ENCODE measurements around the gene SGCD. TPM values are rescaled to one million over a fixed set of nuclear protein-coding genes. Genes with fewer than 3 reads are reported as not detected.

The SGCD gene
- polyA plus RNA-seq, 1 donor (not counting 4 experiments of a cell fraction or from before 2014, with no cell fraction given), result not detected

DNA sequence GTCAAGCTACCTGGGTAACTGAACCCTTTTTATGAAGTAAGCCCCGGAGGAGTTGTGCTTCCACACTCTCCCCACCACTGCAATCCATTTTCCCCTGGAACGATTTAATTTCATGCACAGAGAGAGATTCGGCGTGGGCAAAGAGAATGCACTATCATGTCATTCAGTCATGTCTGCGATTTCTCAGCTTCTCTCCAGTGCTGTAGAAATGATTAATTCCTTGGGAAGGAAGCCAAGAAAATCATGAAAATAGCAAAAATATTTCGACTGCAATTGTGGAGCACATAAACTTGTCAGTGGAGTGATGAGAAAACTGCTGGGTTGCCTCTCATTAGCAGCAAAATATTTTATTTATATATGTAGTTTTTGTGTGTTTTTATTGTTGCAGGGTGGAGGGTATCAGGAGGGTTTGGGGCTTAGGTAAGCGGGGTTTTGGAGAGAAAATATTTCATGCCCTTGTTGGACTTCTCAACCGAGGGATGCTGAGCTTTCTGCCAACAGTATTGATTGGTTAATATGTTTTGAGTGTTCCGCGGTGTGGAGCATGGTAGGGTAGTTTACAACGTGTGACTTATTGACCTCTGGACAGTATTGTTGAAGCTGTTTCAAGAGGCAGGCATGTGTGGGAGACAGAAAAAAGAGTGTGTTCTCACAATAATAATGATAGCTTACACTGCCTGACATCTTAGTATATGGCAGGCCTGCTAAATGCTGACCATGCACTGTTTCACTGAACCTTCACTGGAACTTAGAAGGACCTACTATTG is 69.3 kb downstream of the SGCD start:
- H3K27me3 ChIP-seq (ENCODE audit: control insufficient read depth, extremely low read depth, insufficient read depth, low read length), result no peaks in the 10 kb centered on the region
- TF ChIP-seq, protein P1, sequence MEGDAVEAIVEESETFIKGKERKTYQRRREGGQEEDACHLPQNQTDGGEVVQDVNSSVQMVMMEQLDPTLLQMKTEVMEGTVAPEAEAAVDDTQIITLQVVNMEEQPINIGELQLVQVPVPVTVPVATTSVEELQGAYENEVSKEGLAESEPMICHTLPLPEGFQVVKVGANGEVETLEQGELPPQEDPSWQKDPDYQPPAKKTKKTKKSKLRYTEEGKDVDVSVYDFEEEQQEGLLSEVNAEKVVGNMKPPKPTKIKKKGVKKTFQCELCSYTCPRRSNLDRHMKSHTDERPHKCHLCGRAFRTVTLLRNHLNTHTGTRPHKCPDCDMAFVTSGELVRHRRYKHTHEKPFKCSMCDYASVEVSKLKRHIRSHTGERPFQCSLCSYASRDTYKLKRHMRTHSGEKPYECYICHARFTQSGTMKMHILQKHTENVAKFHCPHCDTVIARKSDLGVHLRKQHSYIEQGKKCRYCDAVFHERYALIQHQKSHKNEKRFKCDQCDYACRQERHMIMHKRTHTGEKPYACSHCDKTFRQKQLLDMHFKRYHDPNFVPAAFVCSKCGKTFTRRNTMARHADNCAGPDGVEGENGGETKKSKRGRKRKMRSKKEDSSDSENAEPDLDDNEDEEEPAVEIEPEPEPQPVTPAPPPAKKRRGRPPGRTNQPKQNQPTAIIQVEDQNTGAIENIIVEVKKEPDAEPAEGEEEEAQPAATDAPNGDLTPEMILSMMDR (optimal IDR thresholded peaks at IDR 0.05 in 1 of 3, IDR thresholded peaks at IDR 0.05 in 1 of 3, conservative IDR thresholded peaks at IDR 0.05 in 1 of 3; ENCODE audit: extremely low read depth in 1 of 3, insufficient read depth in 2 of 3, low read length in 3 of 3), result no peak
- no peak for TF ChIP-seq EZH2 (IDR thresholded peaks at IDR 0.05; ENCODE audit: low read length)
- H3K9ac ChIP-seq (ENCODE audit: control insufficient read depth, extremely low read depth, insufficient read depth, low read length), result no peak overlapping the region
- FAIRE-seq, result no peak
- no peak overlapping the region for H3K27ac ChIP-seq (ENCODE audit: control insufficient read depth, insufficient read depth, low read length)
- H3K4me2 ChIP-seq (ENCODE audit: control insufficient read depth, extremely low read depth, insufficient read depth, low read depth, low read length), result no peak overlapping the region
- no peaks in the 10 kb centered on the region for H3K4me1 ChIP-seq (ENCODE audit: control insufficient read depth, extremely low read depth, insufficient read depth, low read length)
- H3K79me2 ChIP-seq (ENCODE audit: control insufficient read depth, insufficient read depth, low read length), result no peaks in the 10 kb centered on the region
- no peak for DNase-seq (ENCODE audit: low read depth, low spot score)
- no peaks in the 10 kb centered on the region for H4K20me1 ChIP-seq (ENCODE audit: control insufficient read depth, extremely low read depth, insufficient read depth, low read length)
- H3K9me1 ChIP-seq (ENCODE audit: control insufficient read depth, extremely low read depth, insufficient read depth, low read length), result no peaks in the 10 kb centered on the region
- H2AFZ ChIP-seq (ENCODE audit: control insufficient read depth, low read length), result no peak overlapping the region
- dilution Hi-C loops (cut with MboI; ENCODE audit: extremely low pct_ligation_motif_present, low sequenced_read_pairs), result no loop called here
- H3K36me3 ChIP-seq (ENCODE audit: control insufficient read depth in 2 of 2, extremely low read depth in 1 of 2, insufficient read depth in 2 of 2, low read length in 2 of 2), result no peaks in the 10 kb centered on the region
- H3K4me3 ChIP-seq (ENCODE audit: control insufficient read depth in 2 of 3, extremely low read depth in 1 of 3, insufficient read depth in 2 of 3, low read depth in 1 of 3, low read length in 3 of 3), result no peak overlapping the region
- no peaks in the 10 kb centered on the region for H3K9me3 ChIP-seq (ENCODE audit: control insufficient read depth, low read depth, low read length)

DNA sequence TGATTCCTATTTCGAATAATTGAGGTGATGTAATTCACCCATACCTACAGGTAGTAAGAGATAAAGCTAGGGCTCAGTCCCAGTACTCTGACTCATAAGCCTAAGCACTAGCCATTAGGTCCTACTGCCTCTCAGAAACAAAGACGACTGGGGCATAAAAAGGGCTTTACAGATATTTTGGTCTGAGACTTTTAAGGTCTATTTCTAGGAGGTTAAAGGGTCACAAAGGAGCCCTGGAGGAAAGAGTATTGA is 69.8 kb downstream of the SGCD start:
- Histone ChIP-seq H4K20me1 (ENCODE audit: control insufficient read depth, extremely low read depth, insufficient read depth, low read length) (no peaks in the 10 kb centered on the region), H3K27ac (ENCODE audit: control insufficient read depth, insufficient read depth, low read length) (no peak overlapping the region), H3K9ac (ENCODE audit: control insufficient read depth, extremely low read depth, insufficient read depth, low read length) (no peak overlapping the region), H3K4me1 (ENCODE audit: control insufficient read depth, extremely low read depth, insufficient read depth, low read length) (no peaks in the 10 kb centered on the region), H3K79me2 (ENCODE audit: control insufficient read depth, insufficient read depth, low read length) (no peaks in the 10 kb centered on the region), H3K9me1 (ENCODE audit: control insufficient read depth, extremely low read depth, insufficient read depth, low read length) (no peaks in the 10 kb centered on the region), H2AFZ (ENCODE audit: control insufficient read depth, low read length) (no peak overlapping the region), H3K4me2 (ENCODE audit: control insufficient read depth, extremely low read depth, insufficient read depth, low read depth, low read length) (no peak overlapping the region), H3K27me3 (ENCODE audit: control insufficient read depth, extremely low read depth, insufficient read depth, low read length) (no peaks in the 10 kb centered on the region), H3K36me3 (ENCODE audit: control insufficient read depth in 2 of 2, extremely low read depth in 1 of 2, insufficient read depth in 2 of 2, low read length in 2 of 2) (no peaks in the 10 kb centered on the region), H3K4me3 (ENCODE audit: control insufficient read depth in 2 of 3, extremely low read depth in 1 of 3, insufficient read depth in 2 of 3, low read depth in 1 of 3, low read length in 3 of 3) (no peak overlapping the region), H3K9me3 (ENCODE audit: control insufficient read depth, low read depth, low read length) (no peaks in the 10 kb centered on the region)
- no peak for TF ChIP-seq EZH2 (IDR thresholded peaks at IDR 0.05; ENCODE audit: low read length)
- TF ChIP-seq, protein P1 (optimal IDR thresholded peaks at IDR 0.05 in 1 of 3, IDR thresholded peaks at IDR 0.05 in 1 of 3, conservative IDR thresholded peaks at IDR 0.05 in 1 of 3; ENCODE audit: extremely low read depth in 1 of 3, insufficient read depth in 2 of 3, low read length in 3 of 3), result no peak
- dilution Hi-C loops (cut with MboI; ENCODE audit: extremely low pct_ligation_motif_present, low sequenced_read_pairs), result no loop called here
- DNase-seq (ENCODE audit: low read depth, low spot score), result no peak
- no peak for FAIRE-seq
